Body of pancreas (tissue), 4 donors: ENCODE measurements around the gene BDKRB2. TPM values are rescaled to one million over a fixed set of nuclear protein-coding genes. Genes with fewer than 3 reads are reported as not detected.

Source experiments
- ATAC-seq: fragments of 150-250 bp; one replicate; pipeline ENCODE4 v1.9.1; 2016
- DNase-seq, 4 donors: peaks; one replicate each; pipeline ENCODE4 v3.0.0-alpha.2; 2019
- H3K27ac ChIP-seq, 4 donors: fragments of 200-600 bp; sonication (generic); 1 replicate in 3 of 4; 2 replicates in 1 of 4; pipeline versions ENCODE4 v1.5.1 to v1.6.1; 2016 to 2019; ENCODE audit warnings: mild to moderate bottlenecking in 1 of 4, mixed read lengths in 1 of 4, moderate library complexity in 1 of 4
- H3K27me3 ChIP-seq, 2 donors: fragments of 200-600 bp; sonication (generic); one replicate each; pipeline ENCODE4 v1.6.0; 2016; ENCODE audit warnings: mild to moderate bottlenecking in 1 of 2
- H3K36me3 ChIP-seq, 2 donors: fragments of 200-600 bp; sonication (generic); replicated peaks in 1 of 2; 2 replicates each; pipeline ENCODE4 v1.5.1; 2016; ENCODE audit warnings: low read depth in 2 of 2; ENCODE audit not compliant: insufficient read depth in 1 of 2
- H3K4me1 ChIP-seq: fragments of 200-600 bp; sonication (generic); one replicate; pipeline ENCODE4 v1.6.0; 2016
- H3K4me3 ChIP-seq, 2 donors: fragments of 200-600 bp; sonication (generic); 1 replicate in 1 of 2; 2 replicates in 1 of 2; pipeline ENCODE4 v1.5.1; 2016 to 2019
- H3K9me3 ChIP-seq, 3 donors: fragments of 200-600 bp; sonication (generic); 1 replicate in 2 of 3; 2 replicates in 1 of 3; pipeline ENCODE4 v1.5.1; 2016
- POLR2A ChIP-seq, 3 donors: fragments of 450-650 bp; IDR thresholded peaks; one replicate each; pipeline ENCODE4 v1.6.1; 2016; ENCODE audit warnings: antibody characterized with exemption in 3 of 3, mild to moderate bottlenecking in 2 of 3
- WGBS, 2 donors: methylation state at CpG; one replicate each; pipeline ENCODE4 v1.1.5; 2017; 5-methylcytosine and 5-hydroxymethylcytosine counted together
- intact Hi-C: fragments of 100-400 bp; cut with DNase I; formaldehyde crosslinking; loops from one replicate; pipeline ENCODE4 v1.15.1; 2023
- total RNA-seq, 2 donors: library from RNA; depleted of rRNA; stranded (reverse); fragments of >200 nt; gene quantifications; one replicate each; pipeline ENCODE4 v1.1.0, GENCODE V29; 2016
- TF ChIP-seq, protein P1 (sequence below), 7 experiments: fragments of 450-650 bp in 4 of 7; fragments of 200-600 bp in 3 of 7; sonication (generic) in 3 of 7; IDR thresholded peaks; one replicate each; pipeline ENCODE4 v1.5.1; 2016 to 2019; ENCODE audit warnings: antibody characterized with exemption in 7 of 7

The BDKRB2 gene
- total RNA-seq, 2 donors from 2014 or later = 9.6 to 11.4 TPM

DNA sequence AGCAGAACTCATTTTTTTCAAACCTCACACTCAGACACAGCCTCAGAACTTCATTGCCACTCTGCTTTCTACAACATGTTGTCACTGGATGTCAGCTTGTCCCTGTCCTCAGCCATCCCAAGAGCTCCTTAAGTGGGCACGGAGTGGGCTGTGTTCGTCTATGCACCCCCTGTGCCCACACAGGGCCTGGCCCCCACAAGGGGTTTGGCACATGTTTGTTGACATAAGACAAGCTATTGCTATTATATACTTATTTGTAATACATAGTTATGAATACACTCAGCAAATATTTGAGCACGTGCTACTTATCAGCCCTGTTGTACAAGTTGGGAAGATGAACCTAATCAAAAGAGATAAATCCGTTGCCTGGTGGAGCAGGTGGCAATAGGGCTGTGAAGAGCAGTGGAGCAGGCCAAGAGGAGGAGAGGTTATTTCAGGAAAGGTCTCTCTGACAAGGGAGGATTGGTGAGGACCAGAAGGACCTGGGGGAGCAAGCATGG, 47.1 kb downstream of the BDKRB2 start:
- ATAC-seq = no peak
- TF ChIP-seq, protein P1, sequence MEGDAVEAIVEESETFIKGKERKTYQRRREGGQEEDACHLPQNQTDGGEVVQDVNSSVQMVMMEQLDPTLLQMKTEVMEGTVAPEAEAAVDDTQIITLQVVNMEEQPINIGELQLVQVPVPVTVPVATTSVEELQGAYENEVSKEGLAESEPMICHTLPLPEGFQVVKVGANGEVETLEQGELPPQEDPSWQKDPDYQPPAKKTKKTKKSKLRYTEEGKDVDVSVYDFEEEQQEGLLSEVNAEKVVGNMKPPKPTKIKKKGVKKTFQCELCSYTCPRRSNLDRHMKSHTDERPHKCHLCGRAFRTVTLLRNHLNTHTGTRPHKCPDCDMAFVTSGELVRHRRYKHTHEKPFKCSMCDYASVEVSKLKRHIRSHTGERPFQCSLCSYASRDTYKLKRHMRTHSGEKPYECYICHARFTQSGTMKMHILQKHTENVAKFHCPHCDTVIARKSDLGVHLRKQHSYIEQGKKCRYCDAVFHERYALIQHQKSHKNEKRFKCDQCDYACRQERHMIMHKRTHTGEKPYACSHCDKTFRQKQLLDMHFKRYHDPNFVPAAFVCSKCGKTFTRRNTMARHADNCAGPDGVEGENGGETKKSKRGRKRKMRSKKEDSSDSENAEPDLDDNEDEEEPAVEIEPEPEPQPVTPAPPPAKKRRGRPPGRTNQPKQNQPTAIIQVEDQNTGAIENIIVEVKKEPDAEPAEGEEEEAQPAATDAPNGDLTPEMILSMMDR (IDR thresholded peaks at IDR 0.05) = no peak
- no peak for TF ChIP-seq POLR2A (IDR thresholded peaks at IDR 0.05)
- H3K27ac ChIP-seq = no peak overlapping the region

DNA sequence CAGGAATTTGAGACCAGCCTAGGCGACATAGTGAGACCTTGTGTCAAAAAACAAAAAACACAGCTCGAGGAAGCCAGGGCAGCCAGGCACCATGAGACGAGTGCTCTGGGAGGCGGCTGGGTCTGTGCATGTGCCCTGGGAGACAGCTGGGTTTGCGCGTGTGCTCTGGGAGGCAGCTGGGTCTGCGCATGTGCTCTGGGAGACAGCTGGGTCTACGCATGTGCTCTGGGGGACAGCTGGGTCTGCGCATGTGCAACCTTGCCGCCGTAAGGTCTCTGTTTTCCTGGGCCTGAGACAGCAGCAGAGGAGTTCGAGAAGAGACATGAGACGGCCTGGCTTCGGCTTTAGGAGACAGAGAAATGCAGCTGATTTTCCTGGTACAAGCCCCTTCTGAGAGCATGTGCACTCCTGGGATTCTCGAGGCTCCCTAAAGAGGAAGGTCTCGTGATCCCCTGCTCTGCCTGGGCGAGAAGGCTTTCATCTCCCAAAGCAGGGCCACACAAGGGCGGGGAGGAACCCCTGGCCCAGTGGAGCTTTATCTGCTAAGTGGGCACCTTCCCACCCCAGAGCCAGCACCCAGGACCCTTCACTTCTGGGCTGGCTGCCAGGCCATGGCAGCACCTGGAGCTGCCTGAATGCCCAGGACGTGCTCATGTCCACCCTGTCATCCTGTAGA, 47.8 kb downstream of the BDKRB2 start:
- WGBS, 2 donors = 87 to 92% methylated on average over 14 to 19 of the region's 19 CpGs
- no peak overlapping the region for H3K4me3 ChIP-seq
- H3K4me1 ChIP-seq = no peaks in the 10 kb centered on the region
- ATAC-seq = no peak
- no peaks in the 10 kb centered on the region for H3K27me3 ChIP-seq
- no peaks in the 10 kb centered on the region for H3K9me3 ChIP-seq
- H3K36me3 ChIP-seq = no peaks in the 10 kb centered on the region
- DNase-seq = no peak
- intact Hi-C loops = no loop called here
- TF ChIP-seq, protein P1 (IDR thresholded peaks at IDR 0.05) = no peak
- TF ChIP-seq POLR2A (IDR thresholded peaks at IDR 0.05) = no peak
- no peak overlapping the region for H3K27ac ChIP-seq

More for the DNA sequence above, 47.1 kb downstream of the BDKRB2 start:
- no peaks in the 10 kb centered on the region for H3K27me3 ChIP-seq
- DNase-seq = no peak
- no peak overlapping the region for H3K4me3 ChIP-seq
- H3K4me1 ChIP-seq = no peaks in the 10 kb centered on the region
- H3K9me3 ChIP-seq = no peaks in the 10 kb centered on the region
- no peaks in the 10 kb centered on the region for H3K36me3 ChIP-seq
- WGBS, 2 donors = 42 to 55% methylated on average over 4 of the region's 4 CpGs
- intact Hi-C loops = no loop called here

DNA sequence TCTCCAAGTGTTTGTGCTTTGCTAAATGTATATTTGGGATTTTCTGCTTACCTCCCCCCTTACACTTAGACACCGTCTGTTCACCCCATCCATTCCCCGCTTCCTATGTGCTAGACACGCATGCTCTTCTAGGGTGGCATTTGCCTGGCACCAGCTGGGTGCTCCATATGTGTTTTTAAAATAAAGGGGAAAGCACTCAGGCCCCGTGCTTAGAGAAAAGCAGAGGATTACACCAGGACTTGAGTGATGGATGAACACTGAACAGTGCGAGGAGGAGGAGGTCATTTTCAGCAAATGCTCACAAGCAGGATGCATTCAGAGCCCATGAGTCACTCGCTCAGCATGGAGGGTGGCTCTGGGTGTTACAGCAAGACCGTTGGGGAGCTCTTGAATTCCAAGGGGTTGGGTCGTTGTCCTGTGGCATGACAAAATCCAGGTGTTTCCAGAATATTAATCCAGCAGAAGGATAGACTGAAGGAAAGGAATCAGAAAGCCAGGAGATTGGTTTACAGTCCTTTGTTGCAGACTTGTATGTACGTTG, 48.4 kb downstream of the BDKRB2 start:
- WGBS, 2 donors = 78 to 85% methylated on average over 9 of the region's 9 CpGs
- H3K36me3 ChIP-seq = no peaks in the 10 kb centered on the region
- DNase-seq (peak in 1 of 4 donors; percentile 44), ATAC-seq (peak; percentile 49)
- H3K9me3 ChIP-seq = no peaks in the 10 kb centered on the region
- H3K27me3 ChIP-seq = no peaks in the 10 kb centered on the region
- no peak overlapping the region for H3K27ac ChIP-seq
- no peak for TF ChIP-seq POLR2A (IDR thresholded peaks at IDR 0.05)
- TF ChIP-seq, protein P1 (IDR thresholded peaks at IDR 0.05) = no peak
- no peaks in the 10 kb centered on the region for H3K4me1 ChIP-seq
- H3K4me3 ChIP-seq = no peak overlapping the region
- intact Hi-C loops = no loop called here

DNA sequence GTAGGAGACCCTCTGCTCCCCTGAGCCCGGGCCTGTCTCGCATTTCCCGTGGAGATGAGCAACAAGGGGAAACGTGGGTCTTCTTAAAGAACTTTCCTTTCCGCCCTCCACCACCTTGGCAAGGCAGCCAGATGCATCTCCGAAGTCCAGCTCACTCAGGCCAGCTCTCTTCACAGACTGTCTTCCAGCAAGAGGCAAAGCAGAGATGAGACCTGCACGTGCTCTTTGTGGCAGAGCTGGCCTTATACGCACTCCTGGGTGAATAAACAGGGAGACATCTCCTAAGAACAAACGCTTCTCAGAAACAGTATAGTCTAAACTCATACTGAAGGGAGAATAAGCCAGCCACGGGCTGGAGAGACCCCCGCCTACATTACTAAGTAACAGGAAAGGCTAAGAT, 50.0 kb downstream of the BDKRB2 start:
- no peak overlapping the region for H3K27ac ChIP-seq
- TF ChIP-seq POLR2A (IDR thresholded peaks at IDR 0.05) = no peak
- TF ChIP-seq, protein P1 (IDR thresholded peaks at IDR 0.05) = no peak
- no peaks in the 10 kb centered on the region for H3K9me3 ChIP-seq
- intact Hi-C loops = no loop called here
- whole genome bisulfite sequencing, 2 donors = 84 to 88% methylated on average over 11 of the region's 11 CpGs
- H3K36me3 ChIP-seq = no peaks in the 10 kb centered on the region
- H3K4me3 ChIP-seq = no peak overlapping the region
- ATAC-seq (no peak), DNase-seq (no peak)
- H3K4me1 ChIP-seq = no peaks in the 10 kb centered on the region
- no peaks in the 10 kb centered on the region for H3K27me3 ChIP-seq
